Measurements from ENCODE around the gene PROP1.

- no peak for TF ChIP-seq CTCF (IDR thresholded peaks at IDR 0.05; ENCODE audit: insufficient read depth, low read length, poor library complexity, severe bottlenecking)
- TF ChIP-seq EZH2phosphoT487 (conservative IDR thresholded peaks at IDR 0.05; ENCODE audit: low read length): no peak
Observed at GRCh38 chr5:177997319-177997670, 1.3 kb upstream of the PROP1 start.

Measured in SU-DHL-6 (cell line).